ENCODE measurements around the gene GCNT4. TPM values are rescaled to one million over a fixed set of nuclear protein-coding genes. Genes with fewer than 3 reads are reported as not detected.

GCNT4 gene
- total RNA-seq, 4 donors from 2014 or later = 3.3 to 63.7 (median 17.8) TPM

GRCh38 chr5:75012748-75013147, 39.6 kb downstream of the GCNT4 start:
- Histone ChIP-seq H3K4me1 (no peaks in the 10 kb centered on the region), H3K27ac (no peak overlapping the region), H3K9me3 (no peaks in the 10 kb centered on the region), H3K4me3 (no peak overlapping the region), H3K27me3 (no peaks in the 10 kb centered on the region), H3K36me3 (no peaks in the 10 kb centered on the region)
- TF ChIP-seq POLR2A (IDR thresholded peaks at IDR 0.05) = no peak
- no peak for TF ChIP-seq CTCF (IDR thresholded peaks at IDR 0.05)
- DNase-seq = no peak

- TF ChIP-seq CTCF (IDR thresholded peaks at IDR 0.05) = no peak
- H3K4me3 ChIP-seq = no peak overlapping the region
- H3K36me3 ChIP-seq = no peaks in the 10 kb centered on the region
- H3K4me1 ChIP-seq = no peaks in the 10 kb centered on the region
- no peaks in the 10 kb centered on the region for H3K9me3 ChIP-seq
- H3K27me3 ChIP-seq = no peaks in the 10 kb centered on the region
- no peak overlapping the region for H3K27ac ChIP-seq
- DNase-seq = no peak
Measured at GRCh38 chr5:75010838-75011237, 41.5 kb downstream of the GCNT4 start.

- DNase-seq = no peak
Measured at GRCh38 chr5:75009556-75010345, 42.6 kb downstream of the GCNT4 start.

GRCh38 chr5:75006865-75007822, 45.2 kb downstream of the GCNT4 start:
- no peak overlapping the region for H3K27ac ChIP-seq
- no peak for TF ChIP-seq CTCF (IDR thresholded peaks at IDR 0.05)
- no peak for TF ChIP-seq POLR2A (IDR thresholded peaks at IDR 0.05)
- no peaks in the 10 kb centered on the region for H3K27me3 ChIP-seq
- H3K36me3 ChIP-seq = no peaks in the 10 kb centered on the region
- H3K4me3 ChIP-seq = no peak overlapping the region
- no peaks in the 10 kb centered on the region for H3K4me1 ChIP-seq
- peaks cover 0 to 6% (median 0%) of the 10 kb centered on the region in 4 donors for H3K9me3 ChIP-seq
- DNase-seq = no peak

More at GRCh38 chr5:75009556-75010345, 42.6 kb downstream of the GCNT4 start:
- Histone ChIP-seq H3K4me3 (no peak overlapping the region), H3K4me1 (no peaks in the 10 kb centered on the region), H3K27ac (no peak overlapping the region), H3K36me3 (no peaks in the 10 kb centered on the region), H3K9me3 (peaks cover 0 to 6% (median 0%) of the 10 kb centered on the region in 4 donors), H3K27me3 (no peaks in the 10 kb centered on the region)
- TF ChIP-seq CTCF (IDR thresholded peaks at IDR 0.05) (no peak), POLR2A (IDR thresholded peaks at IDR 0.05) (no peak)

GRCh38 chr5:75005561-75005960, 46.8 kb downstream of the GCNT4 start:
- TF ChIP-seq POLR2A (IDR thresholded peaks at IDR 0.05) (no peak), CTCF (IDR thresholded peaks at IDR 0.05) (no peak)
- H3K36me3 ChIP-seq = no peaks in the 10 kb centered on the region
- H3K9me3 ChIP-seq = peaks cover 0 to 6% (median 0%) of the 10 kb centered on the region in 4 donors
- no peak for DNase-seq
- H3K4me3 ChIP-seq = no peak overlapping the region
- H3K27ac ChIP-seq = no peak overlapping the region
- H3K27me3 ChIP-seq = no peaks in the 10 kb centered on the region
- no peaks in the 10 kb centered on the region for H3K4me1 ChIP-seq

Small RNA genes lying within 50 kb of the gene (small RNA-seq; reads per million reads assigned to genes)
- gene AC093259.1 = 0 reads per million in 2 donors

Other genes starting within 250 kb of the GCNT4 start
- 1 to 10 TPM; 1.7 to 6.0 (median 2.9) TPM for gene FAM169A, start 186.2 kb downstream of the GCNT4 start, total RNA-seq
- under 1 TPM in 1 of 4 donors, not detected in 3; 0.19 TPM for gene ANKRD31, start 184.3 kb upstream of the GCNT4 start, total RNA-seq

All from Peyer's patch (tissue), 4 donors.